Measurements from ENCODE around the gene DNMT3A. TPM values are rescaled to one million over a fixed set of nuclear protein-coding genes. Genes with fewer than 3 reads are reported as not detected.

DNMT3A gene
- total and polyA plus RNA-seq, 2 donors from 2014 or later, result 6.5 to 31.4 TPM

DNA sequence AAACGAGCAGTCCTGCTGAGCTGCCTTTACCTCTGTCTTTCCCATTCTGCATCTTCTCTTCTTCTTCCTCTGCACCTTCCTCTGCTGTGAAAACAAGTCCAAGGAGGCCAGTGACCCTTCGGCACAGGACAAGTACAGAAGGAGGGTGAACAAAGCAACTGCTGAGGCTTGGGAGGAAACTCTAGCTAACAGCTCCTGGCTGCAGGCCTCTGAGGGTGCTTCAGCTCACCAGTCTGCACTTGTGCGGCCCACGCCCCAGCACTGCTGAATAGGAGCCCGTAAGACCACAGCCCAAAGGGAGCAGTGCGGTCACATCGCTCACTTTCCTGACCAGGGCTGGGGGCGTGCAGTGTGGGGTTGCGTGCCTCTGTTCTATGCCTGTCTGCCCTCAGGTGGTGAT, 42.1 kb upstream of the DNMT3A start:
- H3K9me3 ChIP-seq (ENCODE audit: control insufficient read depth in 2 of 3, insufficient read depth in 1 of 3, low read length in 3 of 3), result no peaks in the 10 kb centered on the region
- peak in 1 of 5 donors; percentile 76 for DNase-seq
- TF ChIP-seq, protein P1, sequence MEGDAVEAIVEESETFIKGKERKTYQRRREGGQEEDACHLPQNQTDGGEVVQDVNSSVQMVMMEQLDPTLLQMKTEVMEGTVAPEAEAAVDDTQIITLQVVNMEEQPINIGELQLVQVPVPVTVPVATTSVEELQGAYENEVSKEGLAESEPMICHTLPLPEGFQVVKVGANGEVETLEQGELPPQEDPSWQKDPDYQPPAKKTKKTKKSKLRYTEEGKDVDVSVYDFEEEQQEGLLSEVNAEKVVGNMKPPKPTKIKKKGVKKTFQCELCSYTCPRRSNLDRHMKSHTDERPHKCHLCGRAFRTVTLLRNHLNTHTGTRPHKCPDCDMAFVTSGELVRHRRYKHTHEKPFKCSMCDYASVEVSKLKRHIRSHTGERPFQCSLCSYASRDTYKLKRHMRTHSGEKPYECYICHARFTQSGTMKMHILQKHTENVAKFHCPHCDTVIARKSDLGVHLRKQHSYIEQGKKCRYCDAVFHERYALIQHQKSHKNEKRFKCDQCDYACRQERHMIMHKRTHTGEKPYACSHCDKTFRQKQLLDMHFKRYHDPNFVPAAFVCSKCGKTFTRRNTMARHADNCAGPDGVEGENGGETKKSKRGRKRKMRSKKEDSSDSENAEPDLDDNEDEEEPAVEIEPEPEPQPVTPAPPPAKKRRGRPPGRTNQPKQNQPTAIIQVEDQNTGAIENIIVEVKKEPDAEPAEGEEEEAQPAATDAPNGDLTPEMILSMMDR (IDR thresholded peaks at IDR 0.05; ENCODE audit: borderline replicate concordance, extremely low read depth, insufficient read depth), result no peak
- H3K27ac ChIP-seq (ENCODE audit: low read depth in 2 of 2, low read length in 2 of 2), result no peak overlapping the region
- no peak overlapping the region for H3K9ac ChIP-seq (ENCODE audit: low read length in 3 of 3)
- no peak overlapping the region for H3K4me3 ChIP-seq (ENCODE audit: low read length in 3 of 3)
- FAIRE-seq, result no peak
- no peaks in the 10 kb centered on the region for H3K27me3 ChIP-seq (ENCODE audit: control insufficient read depth, insufficient read depth, low read length)
- peaks cover 0 to 5% (median 0%) of the 10 kb centered on the region in 3 donors for H3K36me3 ChIP-seq (ENCODE audit: control insufficient read depth in 2 of 3, insufficient read depth in 3 of 3, low read length in 3 of 3)
- H3K4me1 ChIP-seq (ENCODE audit: control insufficient read depth in 2 of 3, insufficient read depth in 2 of 3, low read depth in 1 of 3, low read length in 3 of 3), result no peaks in the 10 kb centered on the region
- intact Hi-C loops (cut with DNase I), result no loop called here

DNA sequence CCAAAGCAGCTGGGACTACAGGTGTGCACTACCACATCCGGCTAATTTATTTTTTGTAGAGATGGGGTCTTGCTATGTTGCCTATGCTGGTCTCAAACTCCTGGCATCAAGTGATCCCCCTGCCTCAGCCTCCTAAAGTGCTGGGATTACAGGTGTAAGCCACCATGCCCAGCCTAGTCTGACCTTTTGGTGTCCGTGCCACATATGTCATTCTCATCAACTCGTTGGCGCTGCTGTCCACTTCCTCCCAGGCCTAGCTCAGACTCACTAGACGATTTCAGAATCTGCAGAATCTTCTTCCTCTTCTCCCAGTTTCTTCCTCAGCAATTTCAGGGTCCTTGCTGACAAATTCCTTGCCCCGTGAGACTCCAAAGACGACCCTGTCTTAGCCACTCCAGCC, 39.8 kb upstream of the DNMT3A start:
- FAIRE-seq, result no peak
- TF ChIP-seq, protein P1 (IDR thresholded peaks at IDR 0.05; ENCODE audit: borderline replicate concordance, extremely low read depth, insufficient read depth), result no peak
- no peak overlapping the region for H3K9ac ChIP-seq (ENCODE audit: low read length in 3 of 3)
- no peak overlapping the region for H3K4me3 ChIP-seq (ENCODE audit: low read length in 3 of 3)
- H3K4me1 ChIP-seq (ENCODE audit: control insufficient read depth in 2 of 3, insufficient read depth in 2 of 3, low read depth in 1 of 3, low read length in 3 of 3), result peaks cover 0 to 7% (median 7%) of the 10 kb centered on the region in 3 donors
- no peak overlapping the region for H3K27ac ChIP-seq (ENCODE audit: low read depth in 2 of 2, low read length in 2 of 2)
- intact Hi-C loops (cut with DNase I), result no loop called here
- H3K9me3 ChIP-seq (ENCODE audit: control insufficient read depth in 2 of 3, insufficient read depth in 1 of 3, low read length in 3 of 3), result no peaks in the 10 kb centered on the region
- no peaks in the 10 kb centered on the region for H3K27me3 ChIP-seq (ENCODE audit: control insufficient read depth, insufficient read depth, low read length)
- peak in 1 of 5 donors; percentile 12 for DNase-seq
- H3K36me3 ChIP-seq (ENCODE audit: control insufficient read depth in 2 of 3, insufficient read depth in 3 of 3, low read length in 3 of 3), result no peaks in the 10 kb centered on the region

DNA sequence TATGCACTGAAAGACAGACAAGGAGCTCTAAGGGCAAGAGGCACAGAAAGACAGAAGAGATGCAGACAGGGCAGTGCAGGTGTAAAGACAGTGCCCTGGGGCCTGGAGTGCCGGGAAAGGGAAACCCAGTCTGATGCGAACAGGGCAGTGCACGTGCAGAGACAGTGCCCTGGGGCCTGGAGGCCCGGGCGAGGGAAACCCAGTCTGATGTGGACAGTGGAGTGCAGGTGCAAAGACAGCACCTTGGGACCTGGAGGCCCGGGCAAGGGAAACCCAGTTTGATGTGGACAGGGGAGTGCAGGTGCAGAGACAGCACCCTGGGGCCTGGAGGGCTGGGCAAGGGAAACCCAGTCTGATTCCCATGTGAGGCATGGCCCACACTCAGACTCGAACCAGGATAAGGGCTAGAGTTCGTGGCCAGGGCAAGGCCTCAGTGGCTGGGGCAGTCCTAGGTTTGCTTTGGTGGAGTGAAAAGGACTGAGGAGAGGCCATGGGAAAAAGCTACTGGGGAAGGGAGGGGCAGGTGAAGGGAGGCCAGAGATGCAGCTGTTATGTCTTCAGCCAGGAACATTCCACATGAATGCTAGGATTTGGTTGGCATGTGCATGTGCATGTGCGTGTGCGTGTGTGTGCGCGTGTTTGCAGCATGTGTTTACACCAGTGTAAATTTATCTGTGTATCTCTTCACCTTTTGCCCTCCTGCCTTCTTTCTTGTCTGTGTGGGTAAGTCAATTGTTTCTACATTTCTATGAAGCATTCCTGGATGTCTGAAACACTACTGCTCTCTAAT, 39.1 kb upstream of the DNMT3A start:
- Histone ChIP-seq H3K9me3 (ENCODE audit: control insufficient read depth in 2 of 3, insufficient read depth in 1 of 3, low read length in 3 of 3) (no peaks in the 10 kb centered on the region), H3K27ac (ENCODE audit: low read depth in 2 of 2, low read length in 2 of 2) (no peak overlapping the region), H3K4me3 (ENCODE audit: low read length in 3 of 3) (no peak overlapping the region), H3K9ac (ENCODE audit: low read length in 3 of 3) (no peak overlapping the region), H3K27me3 (ENCODE audit: control insufficient read depth, insufficient read depth, low read length) (no peaks in the 10 kb centered on the region), H3K36me3 (ENCODE audit: control insufficient read depth in 2 of 3, insufficient read depth in 3 of 3, low read length in 3 of 3) (no peaks in the 10 kb centered on the region), H3K4me1 (ENCODE audit: control insufficient read depth in 2 of 3, insufficient read depth in 2 of 3, low read depth in 1 of 3, low read length in 3 of 3) (peaks cover 0 to 14% (median 7%) of the 10 kb centered on the region in 3 donors)
- DNase-seq, result peak in 1 of 5 donors; percentile 36
- TF ChIP-seq, protein P1 (IDR thresholded peaks at IDR 0.05; ENCODE audit: borderline replicate concordance, extremely low read depth, insufficient read depth), result no peak
- intact Hi-C loops (cut with DNase I), result no loop called here
- FAIRE-seq, result no peak
